Nephron progenitor cell (in vitro differentiated cells): ENCODE results near the gene LORICRIN.

ENCODE experiments used
- DNase-seq: peaks from one replicate; pipeline ENCODE4 v3.0.0; 2021
- H3K27ac Mint-ChIP-seq: 2 replicates; pipeline ENCODE4 v1.8.0; 2021; ENCODE audit warnings: mild to moderate bottlenecking, moderate library complexity, mixed read lengths
- H3K27me3 Mint-ChIP-seq: 2 replicates; pipeline ENCODE4 v1.8.0; 2021; ENCODE audit warnings: mild to moderate bottlenecking, low read depth, mixed read lengths; ENCODE audit not compliant: poor library complexity
- H3K36me3 Mint-ChIP-seq: 2 replicates; pipeline ENCODE4 v1.8.0; 2021; ENCODE audit warnings: low read depth, mixed read lengths
- H3K4me1 Mint-ChIP-seq: 2 replicates; pipeline ENCODE4 v1.8.0; 2021; ENCODE audit warnings: mixed read lengths
- H3K4me3 Mint-ChIP-seq: 2 replicates; pipeline ENCODE4 v1.8.0; 2021; ENCODE audit warnings: mild to moderate bottlenecking, moderate library complexity, mixed read lengths
- H3K9me3 Mint-ChIP-seq: 2 replicates; pipeline ENCODE4 v1.8.0; 2021; ENCODE audit warnings: mild to moderate bottlenecking, moderate library complexity, mixed read lengths
- TF ChIP-seq, protein P1 (sequence below): fragments of 200-600 bp; sonication (generic); IDR thresholded peaks from 2 replicates; pipeline ENCODE4 v1.5.0; 2021; ENCODE audit warnings: antibody characterized with exemption

Gene LORICRIN, protein sequence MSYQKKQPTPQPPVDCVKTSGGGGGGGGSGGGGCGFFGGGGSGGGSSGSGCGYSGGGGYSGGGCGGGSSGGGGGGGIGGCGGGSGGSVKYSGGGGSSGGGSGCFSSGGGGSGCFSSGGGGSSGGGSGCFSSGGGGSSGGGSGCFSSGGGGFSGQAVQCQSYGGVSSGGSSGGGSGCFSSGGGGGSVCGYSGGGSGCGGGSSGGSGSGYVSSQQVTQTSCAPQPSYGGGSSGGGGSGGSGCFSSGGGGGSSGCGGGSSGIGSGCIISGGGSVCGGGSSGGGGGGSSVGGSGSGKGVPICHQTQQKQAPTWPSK

DNA sequence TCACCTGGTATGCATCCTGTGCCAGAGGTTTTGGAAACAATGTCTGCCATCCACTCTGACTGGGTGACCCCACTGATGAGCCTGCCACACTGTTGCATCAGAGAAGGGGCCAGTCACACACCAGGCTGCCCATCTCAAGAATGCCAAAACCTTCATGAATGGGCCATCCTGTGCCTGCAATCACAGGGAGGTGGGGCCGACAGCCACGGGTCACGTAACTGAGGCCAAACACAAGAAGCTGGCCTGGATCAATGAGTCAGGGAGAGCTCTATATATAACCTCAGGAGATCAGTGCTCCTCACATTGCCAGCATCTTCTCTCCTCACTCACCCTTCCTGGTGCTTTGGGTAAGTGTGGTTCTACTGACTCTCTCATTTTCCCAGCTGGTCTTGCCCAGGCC lies at the start of gene LORICRIN:
LORICRIN (plus strand) TSS at position 301 of the 400 bp plus-strand sequence. CDS start 1,263 bp downstream, outside the sequence.
- Mint-ChIP-seq H3K4me1 (peaks cover 5% of the 10 kb centered on the region), H3K27ac (no peak within 1 kb of the TSS), H3K27me3 (peaks cover 58% of the 10 kb centered on the region), H3K36me3 (no peaks in the 10 kb centered on the region), H3K4me3 (peak within 1 kb of the TSS; percentile 75), H3K9me3 (peaks cover 32% of the 10 kb centered on the region)
- TF ChIP-seq, protein P1, sequence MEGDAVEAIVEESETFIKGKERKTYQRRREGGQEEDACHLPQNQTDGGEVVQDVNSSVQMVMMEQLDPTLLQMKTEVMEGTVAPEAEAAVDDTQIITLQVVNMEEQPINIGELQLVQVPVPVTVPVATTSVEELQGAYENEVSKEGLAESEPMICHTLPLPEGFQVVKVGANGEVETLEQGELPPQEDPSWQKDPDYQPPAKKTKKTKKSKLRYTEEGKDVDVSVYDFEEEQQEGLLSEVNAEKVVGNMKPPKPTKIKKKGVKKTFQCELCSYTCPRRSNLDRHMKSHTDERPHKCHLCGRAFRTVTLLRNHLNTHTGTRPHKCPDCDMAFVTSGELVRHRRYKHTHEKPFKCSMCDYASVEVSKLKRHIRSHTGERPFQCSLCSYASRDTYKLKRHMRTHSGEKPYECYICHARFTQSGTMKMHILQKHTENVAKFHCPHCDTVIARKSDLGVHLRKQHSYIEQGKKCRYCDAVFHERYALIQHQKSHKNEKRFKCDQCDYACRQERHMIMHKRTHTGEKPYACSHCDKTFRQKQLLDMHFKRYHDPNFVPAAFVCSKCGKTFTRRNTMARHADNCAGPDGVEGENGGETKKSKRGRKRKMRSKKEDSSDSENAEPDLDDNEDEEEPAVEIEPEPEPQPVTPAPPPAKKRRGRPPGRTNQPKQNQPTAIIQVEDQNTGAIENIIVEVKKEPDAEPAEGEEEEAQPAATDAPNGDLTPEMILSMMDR: no peak
- DNase-seq: no peak

DNA sequence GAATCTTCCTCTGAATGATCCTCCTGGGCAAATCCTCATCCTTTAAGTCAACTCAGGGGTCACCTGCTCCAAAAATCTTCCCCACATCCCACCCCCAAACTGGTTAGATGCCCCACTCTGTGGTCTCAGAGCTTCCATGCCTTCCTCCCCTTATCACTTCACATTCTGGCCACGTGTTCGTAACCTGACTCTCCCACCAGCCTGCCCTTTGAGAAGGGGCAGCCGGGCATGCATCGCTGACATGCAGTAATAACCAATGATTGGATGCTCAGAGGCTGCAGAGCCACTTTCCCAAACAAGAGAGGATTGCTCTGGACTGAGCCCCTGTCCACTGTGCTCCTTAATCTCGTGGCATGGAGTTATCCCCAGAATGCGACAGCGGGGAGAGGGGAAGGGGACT lies 49.3 kb upstream of the LORICRIN start:
- TF ChIP-seq, protein P1: no peak
- H3K9me3 Mint-ChIP-seq: peaks cover 35% of the 10 kb centered on the region
- no peak overlapping the region for H3K4me3 Mint-ChIP-seq
- DNase-seq: peak; percentile 35
- peaks cover 3% of the 10 kb centered on the region for H3K27me3 Mint-ChIP-seq
- no peak overlapping the region for H3K27ac Mint-ChIP-seq
- H3K4me1 Mint-ChIP-seq: peaks cover 13% of the 10 kb centered on the region
- H3K36me3 Mint-ChIP-seq: no peaks in the 10 kb centered on the region

DNA sequence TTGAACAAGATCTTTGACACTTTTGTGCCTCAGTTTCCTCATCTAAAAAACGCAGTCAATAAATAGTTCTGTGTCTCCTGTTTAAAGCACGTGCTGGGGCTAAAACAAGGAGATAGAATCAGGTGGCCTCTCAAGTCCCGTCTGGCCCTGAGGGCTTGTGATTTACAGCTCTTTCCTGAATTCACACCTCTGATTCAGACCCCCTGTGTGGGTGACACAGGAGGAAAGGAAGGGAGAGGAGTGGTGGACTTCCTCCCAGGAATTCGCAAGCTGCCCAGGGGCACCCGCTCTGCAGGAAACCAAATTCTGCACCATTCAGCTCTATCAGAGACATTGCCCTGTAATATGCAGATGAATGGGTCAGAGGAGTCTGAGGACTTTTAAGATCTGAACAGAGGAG lies 47.3 kb upstream of the LORICRIN start:
- DNase-seq: no peak
- Mint-ChIP-seq H3K4me3 (no peak overlapping the region), H3K4me1 (peaks cover 13% of the 10 kb centered on the region), H3K9me3 (peaks cover 29% of the 10 kb centered on the region), H3K27ac (no peak overlapping the region), H3K36me3 (no peaks in the 10 kb centered on the region), H3K27me3 (peaks cover 6% of the 10 kb centered on the region)
- TF ChIP-seq, protein P1: no peak

DNA sequence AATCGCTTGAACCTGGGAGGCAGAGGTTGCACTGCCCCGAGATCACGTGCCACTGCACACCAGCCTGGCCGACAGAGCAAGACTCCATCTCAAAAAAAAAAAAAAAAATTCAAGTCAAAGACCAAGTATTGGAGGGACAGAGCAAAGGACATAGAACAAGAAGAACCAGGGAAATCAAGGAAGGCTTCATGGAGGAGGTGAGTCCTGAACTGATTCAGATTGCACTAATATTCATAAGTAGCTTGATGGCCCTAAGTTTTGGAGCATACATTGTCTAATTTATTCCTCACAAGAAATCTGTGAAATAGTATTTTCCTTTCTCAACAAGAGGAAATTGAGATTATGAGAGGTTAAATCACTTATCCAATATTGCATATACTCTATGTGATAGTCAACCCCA lies 46.0 kb upstream of the LORICRIN start:
- peaks cover 22% of the 10 kb centered on the region for H3K9me3 Mint-ChIP-seq
- no peak for DNase-seq
- TF ChIP-seq, protein P1: no peak
- H3K27ac Mint-ChIP-seq: no peak overlapping the region
- H3K36me3 Mint-ChIP-seq: no peaks in the 10 kb centered on the region
- no peak overlapping the region for H3K4me3 Mint-ChIP-seq
- H3K4me1 Mint-ChIP-seq: peaks cover 13% of the 10 kb centered on the region
- peaks cover 3% of the 10 kb centered on the region for H3K27me3 Mint-ChIP-seq

DNA sequence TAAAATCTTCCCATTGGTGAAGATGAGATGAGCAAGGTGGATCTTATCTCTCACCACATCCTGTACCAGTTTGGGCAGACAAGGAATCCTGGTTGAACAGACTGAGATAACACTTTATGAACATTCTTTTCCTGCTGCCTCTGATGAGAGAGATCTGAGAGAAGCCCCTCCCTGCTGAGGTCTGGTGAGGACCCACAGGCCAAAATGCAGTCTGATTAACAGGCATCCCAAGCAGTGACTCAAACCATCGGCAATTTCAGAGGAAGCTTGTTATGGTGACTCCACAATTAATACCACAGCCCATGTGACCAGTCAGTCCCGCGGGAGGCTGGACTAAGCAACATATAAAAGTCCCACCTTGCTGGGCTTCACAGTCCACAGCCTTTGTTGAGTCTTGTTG lies 42.3 kb upstream of the LORICRIN start, which contains the start of gene PRR9:
PRR9 (plus strand) TSS at position 373 of the 400 bp plus-strand sequence. CDS start 561 bp downstream, outside the sequence.
- Mint-ChIP-seq H3K27ac (no peak within 1 kb of the TSS), H3K9me3 (peaks cover 15% of the 10 kb centered on the region), H3K4me3 (no peak within 1 kb of the TSS), H3K36me3 (no peaks in the 10 kb centered on the region), H3K4me1 (no peaks in the 10 kb centered on the region), H3K27me3 (peaks cover 10% of the 10 kb centered on the region)
- TF ChIP-seq, protein P1: no peak
- no peak for DNase-seq
